Mucosa of descending colon (tissue), 3 donors: ENCODE measurements around the gene F5. TPM values are rescaled to one million over a fixed set of nuclear protein-coding genes. Genes with fewer than 3 reads are reported as not detected.

Source experiments
- ATAC-seq: fragments of 200-7000 bp; cut with Tn5 transposase; one replicate; pipeline ENCODE4 v1.9.1; 2020; ENCODE audit warnings: mild to moderate bottlenecking, moderate library complexity
- DNase-seq, 3 donors: peaks; one replicate each; pipeline ENCODE4 v3.0.0-alpha.2; 2020
- H3K36me3 ChIP-seq: fragments of 200-600 bp; one replicate; pipeline ENCODE4 v1.8.0; 2021; ENCODE audit warnings: low read depth, mild to moderate bottlenecking
- H3K4me1 ChIP-seq: fragments of 200-600 bp; one replicate; pipeline ENCODE4 v1.8.0; 2021; ENCODE audit warnings: low read depth, mild to moderate bottlenecking
- H3K4me3 ChIP-seq: fragments of 200-600 bp; one replicate; pipeline ENCODE4 v1.8.0; 2021; ENCODE audit warnings: mild to moderate bottlenecking
- H3K9me3 ChIP-seq: fragments of 200-600 bp; one replicate; pipeline ENCODE4 v1.8.0; 2021; ENCODE audit warnings: mild to moderate bottlenecking
- intact Hi-C, 2 donors: fragments of 100-400 bp; cut with DNase I in 1 of 2; cut with micrococcal nuclease in 1 of 2; formaldehyde crosslinking; loops; one replicate each; pipeline versions ENCODE4 v1.11.0 to v1.11.1; 2022; cut with DNase I, micrococcal nuclease
- total RNA-seq, 3 donors: library from RNA; stranded (reverse); fragmentation: NEBNext Ultra II Directional in 2 of 3; extraction: Animal tissue kit (Norgen Biotek cat#: 25700) in 2 of 3; gene quantifications; one replicate each; pipeline versions ENCODE4 v1.2.1 to v1.2.4, GENCODE V29; 2021 to 2023
- TF ChIP-seq, protein P1 (sequence below): fragments of 200-600 bp; IDR thresholded peaks from one replicate; pipeline ENCODE4 v1.8.0; 2022; ENCODE audit warnings: antibody characterized with exemption, mild to moderate bottlenecking
- donor health status: DM: no; HTN: no; CAD: no; lungs with moderate emphysema.
- donor health status: DM: no; HTN: no; CAD: no.
- donor health status: DM: no; HTN: yes; CAD: no.

The F5 gene
- total RNA-seq, 3 donors from 2014 or later = 0.44 to 2.5 (median 0.69) TPM

DNA sequence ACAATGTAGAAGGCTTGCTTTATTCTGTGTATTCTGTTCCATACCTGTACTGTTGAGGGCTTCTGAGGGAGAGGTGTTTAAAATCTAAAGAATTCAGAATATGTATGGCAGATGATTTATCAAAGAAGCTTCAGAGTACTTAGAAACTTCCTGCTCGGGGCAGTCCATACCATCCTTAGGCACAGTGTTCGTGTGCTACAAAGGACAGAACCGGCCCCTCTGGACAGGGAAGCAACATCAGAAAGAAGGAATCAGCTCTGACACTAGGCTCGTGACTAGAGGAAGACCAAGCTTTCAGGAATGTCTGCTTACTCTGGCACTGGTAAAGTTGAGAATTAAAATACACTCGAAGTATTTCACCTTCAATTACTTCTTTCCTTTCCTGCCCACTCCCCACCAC lies 29.5 kb upstream of the F5 start:
- TF ChIP-seq, protein P1, sequence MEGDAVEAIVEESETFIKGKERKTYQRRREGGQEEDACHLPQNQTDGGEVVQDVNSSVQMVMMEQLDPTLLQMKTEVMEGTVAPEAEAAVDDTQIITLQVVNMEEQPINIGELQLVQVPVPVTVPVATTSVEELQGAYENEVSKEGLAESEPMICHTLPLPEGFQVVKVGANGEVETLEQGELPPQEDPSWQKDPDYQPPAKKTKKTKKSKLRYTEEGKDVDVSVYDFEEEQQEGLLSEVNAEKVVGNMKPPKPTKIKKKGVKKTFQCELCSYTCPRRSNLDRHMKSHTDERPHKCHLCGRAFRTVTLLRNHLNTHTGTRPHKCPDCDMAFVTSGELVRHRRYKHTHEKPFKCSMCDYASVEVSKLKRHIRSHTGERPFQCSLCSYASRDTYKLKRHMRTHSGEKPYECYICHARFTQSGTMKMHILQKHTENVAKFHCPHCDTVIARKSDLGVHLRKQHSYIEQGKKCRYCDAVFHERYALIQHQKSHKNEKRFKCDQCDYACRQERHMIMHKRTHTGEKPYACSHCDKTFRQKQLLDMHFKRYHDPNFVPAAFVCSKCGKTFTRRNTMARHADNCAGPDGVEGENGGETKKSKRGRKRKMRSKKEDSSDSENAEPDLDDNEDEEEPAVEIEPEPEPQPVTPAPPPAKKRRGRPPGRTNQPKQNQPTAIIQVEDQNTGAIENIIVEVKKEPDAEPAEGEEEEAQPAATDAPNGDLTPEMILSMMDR = no peak
- intact Hi-C loops = no loop called here
- Histone ChIP-seq H3K4me1 (no peaks in the 10 kb centered on the region), H3K9me3 (no peaks in the 10 kb centered on the region), H3K36me3 (no peaks in the 10 kb centered on the region), H3K4me3 (no peak overlapping the region)
- ATAC-seq (no peak), DNase-seq (no peak)

DNA sequence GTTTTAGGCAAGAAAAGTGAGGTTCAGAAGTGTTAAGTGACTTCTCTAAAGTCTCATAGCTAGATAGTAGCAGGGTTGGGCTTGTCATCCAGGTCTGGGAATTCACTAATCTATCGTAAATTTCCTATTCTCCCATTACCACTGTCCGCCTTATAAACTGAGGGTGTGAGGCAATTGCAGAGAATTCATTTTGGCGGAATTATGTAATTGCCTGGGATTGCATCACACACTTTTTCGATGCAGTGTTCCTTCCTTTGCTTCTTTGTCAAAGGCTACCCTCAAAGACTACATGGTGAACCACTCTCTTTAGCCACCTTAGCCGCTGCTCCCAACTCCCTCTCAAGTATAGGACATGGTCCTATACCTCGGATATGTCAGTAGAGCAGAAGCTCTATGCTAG lies 24.6 kb upstream of the F5 start:
- DNase-seq (no peak), ATAC-seq (no peak)
- Histone ChIP-seq H3K4me3 (no peak overlapping the region), H3K4me1 (no peaks in the 10 kb centered on the region), H3K9me3 (no peaks in the 10 kb centered on the region), H3K36me3 (no peaks in the 10 kb centered on the region)
- intact Hi-C loops = no loop called here
- TF ChIP-seq, protein P1 = no peak

DNA sequence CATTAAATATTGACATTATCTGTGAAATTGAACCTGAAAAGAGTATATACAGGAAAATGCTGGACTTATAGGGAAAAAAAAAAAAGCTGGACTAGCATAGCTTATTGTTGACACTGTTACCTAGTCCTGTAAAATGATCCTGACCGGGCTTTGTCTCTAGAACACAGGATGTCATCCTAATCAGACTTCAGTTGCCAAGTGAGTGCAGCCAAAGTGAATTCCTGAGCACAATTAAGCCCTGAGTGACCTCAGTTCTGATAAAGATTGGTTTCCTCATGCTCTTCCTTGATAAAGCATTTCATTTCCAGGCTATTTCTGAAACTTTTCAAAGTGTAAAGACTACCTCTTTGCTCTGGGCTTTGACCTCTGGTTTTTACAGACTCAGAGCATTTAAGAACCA lies 23.8 kb upstream of the F5 start:
- DNase-seq (no peak), ATAC-seq (no peak)
- TF ChIP-seq, protein P1 = no peak
- Histone ChIP-seq H3K9me3 (no peaks in the 10 kb centered on the region), H3K36me3 (no peaks in the 10 kb centered on the region), H3K4me3 (no peak overlapping the region), H3K4me1 (no peaks in the 10 kb centered on the region)
- intact Hi-C loops = no loop called here

DNA sequence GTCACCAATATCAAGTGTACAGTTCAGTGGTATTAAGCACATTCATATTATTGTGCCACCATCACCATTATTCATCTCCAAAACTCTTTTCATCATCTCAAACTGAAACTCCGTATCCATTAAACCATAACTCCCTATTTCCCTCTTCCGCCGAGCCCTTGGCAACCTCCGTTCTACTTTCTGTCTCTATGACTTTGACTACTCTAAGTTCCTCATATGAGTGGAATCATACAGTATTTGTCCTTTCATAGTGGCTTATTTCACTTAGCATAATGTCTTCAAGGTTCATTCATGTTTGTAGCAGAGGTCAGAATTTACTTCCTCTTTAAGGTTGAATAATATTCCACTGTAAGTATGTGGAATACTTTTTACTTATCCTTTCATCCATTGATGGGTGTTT lies 21.9 kb upstream of the F5 start:
- no peak for ATAC-seq
- intact Hi-C loops = no loop called here

DNA sequence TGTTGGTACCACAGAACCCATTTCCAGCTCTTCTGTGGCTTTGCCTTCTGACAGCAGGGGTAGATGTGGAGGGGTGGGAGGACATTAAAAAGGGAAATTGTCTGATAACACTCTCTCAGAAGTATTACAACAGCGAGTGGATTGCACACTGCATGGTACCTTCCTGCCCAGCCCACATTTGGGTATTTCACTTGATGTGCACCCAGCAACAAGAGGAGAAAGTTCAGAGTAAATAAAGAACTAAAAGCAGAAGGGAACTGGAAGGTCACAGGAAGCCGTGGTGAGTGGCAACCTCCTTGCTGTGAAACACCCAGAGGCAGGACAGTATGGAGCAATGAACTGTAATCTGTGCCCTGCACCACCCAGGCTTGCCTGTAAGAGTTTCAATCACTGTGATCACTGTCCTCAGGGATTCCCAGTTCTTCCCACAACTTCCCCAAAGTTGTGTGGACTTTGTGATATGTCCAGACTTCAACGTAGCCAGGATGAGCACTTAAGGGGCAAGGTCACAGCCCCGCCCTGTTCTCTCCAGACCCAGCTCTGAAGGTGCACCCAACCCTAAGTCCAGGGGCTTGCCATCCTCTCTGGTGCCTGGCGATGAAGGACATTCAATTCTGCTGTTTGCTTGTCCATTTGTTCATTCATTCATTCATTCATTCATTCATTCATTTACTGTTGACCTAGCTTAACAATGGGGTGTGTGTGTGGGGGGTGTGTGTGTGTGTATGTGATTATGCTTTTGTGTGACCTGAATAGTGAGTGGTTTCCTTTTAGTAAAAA lies 18.7 kb upstream of the F5 start:
- no peaks in the 10 kb centered on the region for H3K36me3 ChIP-seq
- DNase-seq = no peak
- H3K9me3 ChIP-seq = no peaks in the 10 kb centered on the region
- H3K4me3 ChIP-seq = no peak overlapping the region
- ATAC-seq = peak; percentile 74
- intact Hi-C loops = no loop called here
- no peaks in the 10 kb centered on the region for H3K4me1 ChIP-seq
- TF ChIP-seq, protein P1 = no peak

More for the DNA sequence above, 21.9 kb upstream of the F5 start:
- no peaks in the 10 kb centered on the region for H3K4me1 ChIP-seq
- H3K36me3 ChIP-seq = no peaks in the 10 kb centered on the region
- DNase-seq = no peak
- no peaks in the 10 kb centered on the region for H3K9me3 ChIP-seq
- no peak overlapping the region for H3K4me3 ChIP-seq
- TF ChIP-seq, protein P1 = no peak
